GM10248 (cell line): ENCODE results near the gene ARV1.

ENCODE experiments used
- CTCF ChIA-PET: fragments of 300-600 bp; sonication (Branson Sonifier 250); formaldehyde crosslinking; extraction: SDS; loops from one replicate; lab custom pipeline; 2021; ENCODE audit warnings: antibody characterized with exemption; lab: Yijun Ruan, JAX
- POLR2A ChIA-PET: fragments of 350-650 bp; sonication (Branson Sonifier 250); formaldehyde crosslinking; extraction: SDS; loops from one replicate; lab custom pipeline; 2020; ENCODE audit warnings: antibody characterized with exemption; lab: Yijun Ruan, JAX
- DNase-seq: peaks from one replicate; pipeline ENCODE4 v3.0.0; 2012; ENCODE audit errors: extremely low spot score
- TF ChIP-seq, protein P1 (sequence below): IDR thresholded peaks from 2 replicates; pipeline ENCODE4 v1.5.1; 2012; ENCODE audit warnings: mild to moderate bottlenecking, low read depth; ENCODE audit errors: extremely low read depth, missing control alignments, control extremely low read depth

Gene ARV1

DNA sequence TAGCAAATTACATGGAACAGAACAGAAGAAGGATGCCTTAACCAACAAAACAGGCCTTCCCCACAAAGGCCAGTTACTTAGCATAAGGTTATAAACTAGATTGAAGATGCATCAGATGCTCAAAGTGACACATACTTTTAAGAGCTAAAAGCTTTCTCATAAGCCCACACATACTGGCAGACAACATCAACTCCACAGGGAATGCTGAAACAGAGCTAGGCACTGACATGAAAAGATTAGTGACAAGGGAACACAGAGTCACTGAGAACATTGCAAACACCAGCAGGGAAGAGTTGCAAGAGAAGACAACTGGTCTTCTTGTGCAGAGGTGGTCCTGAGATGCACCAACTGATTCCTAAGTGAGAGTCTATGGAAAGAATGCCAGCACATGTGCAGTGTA lies 7.1 kb upstream of the ARV1 start:
- TF ChIP-seq, protein P1, sequence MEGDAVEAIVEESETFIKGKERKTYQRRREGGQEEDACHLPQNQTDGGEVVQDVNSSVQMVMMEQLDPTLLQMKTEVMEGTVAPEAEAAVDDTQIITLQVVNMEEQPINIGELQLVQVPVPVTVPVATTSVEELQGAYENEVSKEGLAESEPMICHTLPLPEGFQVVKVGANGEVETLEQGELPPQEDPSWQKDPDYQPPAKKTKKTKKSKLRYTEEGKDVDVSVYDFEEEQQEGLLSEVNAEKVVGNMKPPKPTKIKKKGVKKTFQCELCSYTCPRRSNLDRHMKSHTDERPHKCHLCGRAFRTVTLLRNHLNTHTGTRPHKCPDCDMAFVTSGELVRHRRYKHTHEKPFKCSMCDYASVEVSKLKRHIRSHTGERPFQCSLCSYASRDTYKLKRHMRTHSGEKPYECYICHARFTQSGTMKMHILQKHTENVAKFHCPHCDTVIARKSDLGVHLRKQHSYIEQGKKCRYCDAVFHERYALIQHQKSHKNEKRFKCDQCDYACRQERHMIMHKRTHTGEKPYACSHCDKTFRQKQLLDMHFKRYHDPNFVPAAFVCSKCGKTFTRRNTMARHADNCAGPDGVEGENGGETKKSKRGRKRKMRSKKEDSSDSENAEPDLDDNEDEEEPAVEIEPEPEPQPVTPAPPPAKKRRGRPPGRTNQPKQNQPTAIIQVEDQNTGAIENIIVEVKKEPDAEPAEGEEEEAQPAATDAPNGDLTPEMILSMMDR: no peak
- POLR2A ChIA-PET: no interaction called here
- DNase-seq: no peak
- CTCF ChIA-PET: interaction anchor here (1.4 to 2.1 kb wide), 2 partner anchors 12 to 20 kb away, joined by 4 to 7 read pairs; no protein-coding TSS in a partner anchor

DNA sequence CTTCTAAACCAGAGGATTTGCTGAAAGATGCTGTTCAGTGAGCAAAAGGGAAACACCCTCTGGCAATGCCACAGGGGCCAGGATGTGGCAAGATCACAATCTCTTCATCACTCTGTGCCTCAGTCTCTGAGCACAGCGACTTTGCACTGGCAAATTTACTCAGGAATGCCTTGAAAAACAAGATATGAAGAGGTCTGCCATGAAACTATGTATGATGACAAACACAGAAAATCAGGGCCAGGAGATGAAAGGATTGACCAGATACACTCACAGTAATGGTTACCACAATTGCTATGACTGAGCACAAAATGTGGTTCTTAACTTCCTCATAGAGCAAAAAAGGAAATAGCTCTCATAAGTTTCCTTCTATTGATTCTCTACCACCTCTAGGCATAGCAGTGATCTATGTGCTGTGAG lies 6.0 kb upstream of the ARV1 start:
- TF ChIP-seq, protein P1: no peak
- peak; percentile 48 for DNase-seq
- POLR2A ChIA-PET: no interaction called here
- CTCF ChIA-PET: no interaction called here

DNA sequence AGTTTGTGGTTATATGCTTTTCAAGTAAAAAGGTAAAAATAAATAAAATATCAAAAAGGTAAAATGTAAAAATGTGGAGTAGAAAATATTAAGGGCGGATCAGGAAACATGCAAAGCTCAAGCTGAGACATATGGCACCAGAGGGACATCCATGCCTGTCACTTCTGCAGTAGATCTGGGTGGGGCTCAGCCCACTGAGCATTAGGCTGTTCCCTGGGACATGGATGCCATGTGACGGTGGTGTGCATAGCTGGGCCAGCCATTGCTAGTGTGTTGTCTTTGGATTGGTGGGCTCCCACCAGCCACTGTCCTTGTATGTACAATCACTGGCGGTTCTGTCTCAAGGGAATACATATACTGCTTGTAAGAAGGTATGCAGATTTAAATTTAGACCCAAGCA lies 3.3 kb upstream of the ARV1 start:
- no peak for DNase-seq
- ChIA-PET CTCF (interaction anchor here (1.0 to 1.4 kb wide), 6 partner anchors 17 to 41 kb away, joined by 3 to 7 read pairs (median 3); no protein-coding TSS in a partner anchor), POLR2A (no interaction called here)
- TF ChIP-seq, protein P1: no peak

DNA sequence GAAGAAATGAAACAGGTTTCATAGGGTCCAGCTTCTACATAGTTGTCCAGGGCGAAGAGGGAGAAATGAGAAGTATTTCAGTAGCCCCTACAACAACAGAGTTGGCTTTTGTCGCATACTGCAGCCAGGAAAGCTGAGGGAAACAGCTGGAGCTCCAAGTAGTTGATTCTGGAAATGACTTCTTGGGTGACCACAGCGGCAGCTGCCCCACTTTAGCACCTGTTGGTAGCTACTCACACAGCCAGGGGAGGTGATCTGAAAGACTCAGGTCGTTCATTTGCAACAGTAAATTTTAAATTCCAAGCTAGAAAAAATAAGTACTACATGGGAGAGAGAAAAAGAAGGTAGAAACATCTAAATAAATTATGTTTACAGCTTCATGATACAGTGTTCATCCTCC lies 2.5 kb upstream of the ARV1 start:
- no peak for DNase-seq
- POLR2A ChIA-PET: no interaction called here
- CTCF ChIA-PET: interaction anchor here (1.0 to 1.3 kb wide), 5 partner anchors 17 to 58 kb away, joined by 3 to 7 read pairs (median 3); no protein-coding TSS in a partner anchor
- TF ChIP-seq, protein P1: no peak

DNA sequence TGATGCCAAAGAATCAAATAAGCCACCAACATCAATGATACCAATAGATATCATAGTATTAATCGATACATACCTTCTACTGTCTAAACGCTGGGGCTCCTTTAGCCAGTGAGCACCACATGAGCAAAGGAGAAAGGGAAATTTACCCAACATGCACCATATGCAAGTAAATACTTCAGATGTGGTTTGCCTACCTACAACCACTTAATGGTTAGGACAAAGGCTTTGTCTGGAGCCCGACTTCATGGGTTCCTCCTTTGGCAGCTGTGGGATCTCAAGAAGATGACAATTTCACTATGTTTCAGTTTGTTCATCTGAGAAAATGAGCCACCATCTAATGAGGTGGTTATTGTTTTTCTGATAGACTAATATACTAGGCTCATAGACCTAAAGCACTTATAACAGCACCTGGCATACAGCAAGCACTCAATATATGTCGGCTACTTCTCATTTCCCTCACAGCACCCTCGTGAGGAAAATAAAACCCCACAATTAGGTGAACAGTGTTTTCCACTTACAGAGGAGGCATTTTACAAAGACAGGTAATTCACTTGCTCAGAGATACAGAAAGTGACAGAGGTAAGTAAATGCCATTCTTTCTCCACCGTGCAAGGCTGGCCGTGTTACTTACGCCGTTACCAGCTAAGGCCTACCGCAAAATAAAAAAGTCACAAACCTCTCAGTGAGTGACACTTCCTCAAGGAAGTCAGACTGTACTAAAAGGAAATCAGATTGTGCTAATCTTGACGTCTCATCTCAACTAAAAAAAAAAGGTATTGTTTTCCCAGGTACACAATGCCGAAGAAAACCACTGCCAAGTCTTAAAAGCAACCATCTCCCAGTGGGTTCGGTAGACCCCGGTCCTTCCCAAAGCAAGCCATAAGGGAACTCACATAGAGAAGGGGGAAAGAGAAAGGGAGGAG lies 1.8 kb upstream of the ARV1 start:
- CTCF ChIA-PET: interaction anchor here (1.2 to 1.4 kb wide), 6 partner anchors 8 to 59 kb away, joined by 3 to 7 read pairs (median 4); no protein-coding TSS in a partner anchor
- TF ChIP-seq, protein P1: no peak
- no peak for DNase-seq
- POLR2A ChIA-PET: no interaction called here

DNA sequence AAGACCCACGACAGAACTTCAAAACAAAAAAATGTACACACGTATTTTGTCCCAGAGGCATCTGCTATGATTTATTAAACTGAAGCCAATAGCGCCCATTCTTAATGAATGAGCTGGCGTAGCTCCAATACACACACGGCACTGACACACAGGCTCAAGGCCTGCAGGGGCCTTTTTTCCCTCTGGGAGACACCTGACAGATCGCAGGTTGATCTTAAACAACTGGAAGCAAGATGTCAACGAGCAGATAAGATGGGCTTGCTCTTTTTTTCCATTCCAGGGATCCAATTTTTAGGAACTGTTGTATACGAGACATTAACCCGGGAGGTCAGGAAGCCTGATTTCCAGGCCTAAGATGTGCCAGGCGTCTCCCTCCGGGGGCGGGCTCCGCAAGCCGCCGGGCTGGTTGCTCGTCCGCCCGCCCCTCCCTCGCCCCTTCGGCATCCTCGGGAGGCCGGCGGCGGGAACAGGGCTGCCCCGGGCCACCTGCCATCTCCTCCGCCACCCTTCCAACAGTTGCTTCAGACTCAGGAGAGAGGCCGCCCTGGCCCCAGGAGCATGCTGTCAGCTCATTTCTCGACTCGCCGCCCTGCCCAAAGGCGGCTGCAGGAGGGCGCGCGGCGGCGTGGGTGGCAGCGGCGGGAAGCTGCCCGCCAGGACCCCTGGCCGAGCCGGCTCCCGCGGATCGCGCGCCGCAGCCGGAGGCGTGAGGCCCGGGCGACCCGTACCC lies 968 bp upstream of the ARV1 start:
- ChIA-PET CTCF (interaction anchor here (1.3 to 1.9 kb wide), 5 partner anchors 9 to 57 kb away, joined by 3 to 10 read pairs (median 4); no protein-coding TSS in a partner anchor), POLR2A (no interaction called here)
- peak; percentile 23 for DNase-seq
- TF ChIP-seq, protein P1: no peak
